K562 (cell line): Measurements from ENCODE around the gene LDB2. TPM values are rescaled to one million over a fixed set of nuclear protein-coding genes. Genes with fewer than 3 reads are reported as not detected.

ENCODE experiments used
- ATAC-seq: fragments of 200-7000 bp; cut with Tn5 transposase; 3 replicates; pipeline ENCODE4 v1.9.1; 2020; ENCODE audit warnings: moderate library complexity
- BruUV-seq: library from RNA; stranded (reverse); fragments of 400-500 nt; replicated peaks from 2 replicates; lab custom pipeline; 2021; lab: Mats Ljungman, UMichigan
- CTCF ChIA-PET: fragments of 300-600 bp; formaldehyde crosslinking; extraction: SDS; loops from one replicate; lab custom pipeline; 2021; ENCODE audit warnings: low intra/inter-chr PET ratio; lab: Yijun Ruan, JAX
- POLR2A ChIA-PET: fragments of 300-600, 350-650 bp; sonication (Branson Sonifier 250); formaldehyde crosslinking; extraction: SDS; loops from one replicate; lab custom pipeline; 2021; ENCODE audit warnings: antibody characterized with exemption, inconsistent platforms; lab: Yijun Ruan, JAX
- DNase-seq, 4 experiments: peaks; one replicate each; pipeline versions ENCODE4 v3.0.0 to v3.0.0-alpha.2; 2011 to 2018; ENCODE audit warnings: low spot score in 3 of 4, mixed read lengths in 3 of 4; ENCODE audit errors: extremely low read depth in 1 of 4
- FAIRE-seq: peaks from 2 replicates; lab custom pipeline; 2011; peaks lifted over from hg19 to GRCh38; lab: Jason Lieb, UNC
- H2AFZ ChIP-seq: 2 replicates; pipeline ENCODE4 v1.6.0; 2011; ENCODE audit warnings: low read depth, low read length, control low read depth, inconsistent platforms
- H3K27ac ChIP-seq: fragments of 200-600 bp; 3 replicates; pipeline ENCODE4 v1.8.0; 2011; ENCODE audit warnings: low read depth, mild to moderate bottlenecking, control low read depth, inconsistent platforms, low read length, moderate library complexity, mixed read lengths; ENCODE audit errors: extremely low read depth
- H3K27me3 ChIP-seq, 2 experiments: fragments of 300-600 bp in 1 of 2; 2 replicates in 1 of 2; 3 replicates in 1 of 2; pipeline versions ENCODE4 v1.6.0 to v1.8.0; 2011; ENCODE audit warnings: inconsistent platforms in 2 of 2, low read length in 2 of 2, mild to moderate bottlenecking in 1 of 2, mixed read lengths in 1 of 2, moderate library complexity in 1 of 2; ENCODE audit not compliant: control insufficient read depth in 2 of 2, insufficient read depth in 2 of 2
- H3K36me3 ChIP-seq: fragments of 300-600 bp; 3 replicates; pipeline ENCODE4 v1.8.0; 2011; ENCODE audit warnings: mild to moderate bottlenecking, low read length, inconsistent platforms; ENCODE audit not compliant: control insufficient read depth, insufficient read depth
- H3K4me1 ChIP-seq, 2 experiments: fragments of 200-600 bp in 1 of 2; replicated peaks in 1 of 2; 2 replicates in 1 of 2; 3 replicates in 1 of 2; pipeline versions ENCODE4 v1.5.1 to v1.8.0; 2011; ENCODE audit warnings: inconsistent platforms in 2 of 2, low read length in 2 of 2, mild to moderate bottlenecking in 1 of 2, mixed read lengths in 1 of 2, moderate library complexity in 1 of 2; ENCODE audit not compliant: control insufficient read depth in 2 of 2, insufficient read depth in 2 of 2
- H3K4me2 ChIP-seq: 2 replicates; pipeline ENCODE4 v1.6.1; 2011; ENCODE audit warnings: low read length, control low read depth, inconsistent platforms, mixed read lengths; ENCODE audit not compliant: insufficient read depth
- H3K4me3 ChIP-seq: fragments of 200-600 bp; sonication (generic), shearing (Covaris generic); 2 replicates; pipeline ENCODE4 v1.5.1; 2016; ENCODE audit warnings: control low read depth, inconsistent platforms
- H3K79me2 ChIP-seq: fragments of 200-600 bp; 3 replicates; pipeline ENCODE4 v1.8.0; 2011; ENCODE audit warnings: low read length, inconsistent platforms; ENCODE audit not compliant: control insufficient read depth, insufficient read depth
- H3K9ac ChIP-seq, 2 experiments: 2 replicates each; pipeline versions ENCODE4 v1.6.0 to v1.6.1; 2011; ENCODE audit warnings: low read depth in 2 of 2, low read length in 2 of 2, control low read depth in 1 of 2, inconsistent platforms in 1 of 2, mild to moderate bottlenecking in 1 of 2, mixed read lengths in 1 of 2; ENCODE audit not compliant: insufficient read depth in 1 of 2
- H3K9me1 ChIP-seq: one replicate; pipeline ENCODE4 v1.6.0; 2011; ENCODE audit warnings: inconsistent platforms, mild to moderate bottlenecking, low read length, moderate library complexity; ENCODE audit not compliant: control insufficient read depth, insufficient read depth
- H3K9me3 ChIP-seq: replicated peaks from 2 replicates; pipeline ENCODE4 v1.5.1; 2011; ENCODE audit warnings: low read depth, low read length, inconsistent platforms; ENCODE audit not compliant: control insufficient read depth, insufficient read depth
- H4K20me1 ChIP-seq: replicated peaks from 2 replicates; pipeline ENCODE4 v1.6.1; 2011; ENCODE audit warnings: low read length, inconsistent platforms, mixed read lengths; ENCODE audit not compliant: control insufficient read depth, insufficient read depth
- CXXC5 ChIP-seq: fragments of 250-450 bp; sonication (Bioruptor Pico); IDR thresholded peaks from 2 replicates; pipeline ENCODE4 v1.8.0; 2022; ENCODE audit warnings: inconsistent platforms, mild to moderate bottlenecking, moderate library complexity
- E2F5 ChIP-seq: sonication (generic); formaldehyde crosslinking; IDR thresholded peaks from 2 replicates; pipeline ENCODE4 v1.8.0; 2022; ENCODE audit warnings: mild to moderate bottlenecking, missing genetic modification reagents
- EGR1 ChIP-seq: fragments of 450-650 bp; conservative IDR thresholded peaks from 2 replicates; pipeline ENCODE4 v1.6.1; 2017; ENCODE audit warnings: mild to moderate bottlenecking
- KLF1 ChIP-seq: fragments of 450-650 bp; IDR thresholded peaks from 2 replicates; pipeline ENCODE4 v1.6.1; 2016; ENCODE audit warnings: missing genetic modification characterization, missing compliant biosample characterization
- L3MBTL2 ChIP-seq: fragments of 450-650 bp; IDR thresholded peaks from 2 replicates; pipeline ENCODE4 v1.6.1; 2016; ENCODE audit warnings: mild to moderate bottlenecking, moderate library complexity
- MAX ChIP-seq: sonication (generic); formaldehyde crosslinking; IDR thresholded peaks from 2 replicates; pipeline ENCODE4 v1.9.0; 2022; ENCODE audit warnings: mild to moderate bottlenecking, missing genetic modification reagents
- MXD1 ChIP-seq: fragments of 250-450 bp; sonication (Bioruptor Pico); IDR thresholded peaks from 2 replicates; pipeline ENCODE4 v1.8.0; 2021; ENCODE audit warnings: borderline replicate concordance, mild to moderate bottlenecking, moderate library complexity; ENCODE audit not compliant: poor library complexity, severe bottlenecking
- NCOA4 ChIP-seq: fragments of 450-650 bp; IDR thresholded peaks from 2 replicates; pipeline ENCODE4 v1.6.1; 2018; ENCODE audit warnings: mild to moderate bottlenecking; ENCODE audit not compliant: partially characterized antibody
- RB1 ChIP-seq: fragments of 450-650 bp; IDR thresholded peaks from 2 replicates; pipeline ENCODE4 v1.6.1; 2017; ENCODE audit warnings: low read depth, mild to moderate bottlenecking
- RBFOX2 ChIP-seq: fragments of 200-400 bp; formaldehyde crosslinking; IDR thresholded peaks from 2 replicates; pipeline ENCODE4 v1.6.1; 2017; ENCODE audit warnings: low read depth, mild to moderate bottlenecking, low read length, moderate library complexity
- RUNX1 ChIP-seq: sonication (generic); IDR thresholded peaks from 2 replicates; pipeline ENCODE4 v1.6.1; 2016; ENCODE audit warnings: antibody characterized with exemption, low read depth
- SMARCE1 ChIP-seq: fragments of 450-650 bp; IDR thresholded peaks from 2 replicates; pipeline ENCODE4 v1.7.1; 2016; ENCODE audit warnings: mild to moderate bottlenecking
- STAT6 ChIP-seq: sonication (generic); formaldehyde crosslinking; IDR thresholded peaks from 2 replicates; pipeline ENCODE4 v1.8.1; 2023; ENCODE audit warnings: mild to moderate bottlenecking, missing genetic modification reagents
- ZNF274 ChIP-seq: IDR thresholded peaks from 2 replicates; pipeline ENCODE4 v1.6.1; 2011; ENCODE audit warnings: low read depth, mild to moderate bottlenecking, low read length, moderate library complexity, borderline replicate concordance
- WGBS: fragments of 100-300 bp; shearing (Covaris generic); methylation state at CpG from one replicate; pipeline ENCODE4 v1.1.6; 2016; ENCODE audit warnings: low coverage, mixed read lengths; ENCODE audit not compliant: insufficient coverage; ENCODE audit errors: missing lambda C conversion rate; 5-methylcytosine and 5-hydroxymethylcytosine counted together
- in situ Hi-C: fragments of 300-500 bp; cut with MboI; formaldehyde crosslinking; loops from 4 replicates; pipeline ENCODE4 v1.15.0; 2018; ENCODE audit warnings: inconsistent platforms, mixed read lengths
- intact Hi-C: fragments of 100-400 bp; cut with micrococcal nuclease; formaldehyde crosslinking; loops from 2 replicates; pipeline ENCODE4 v1.14.2; 2022
- polyA plus RNA-seq, 8 experiments: library from polyadenylated mRNA; depleted of rRNA in 4 of 8; stranded (reverse) in 5 of 8; unstranded in 3 of 8; fragments of >200 nt; fragmentation: Nextera tagmentation in 2 of 8; fragmentation: Illumina TruSeq in 1 of 8; extraction: Ambion mirVana in 2 of 8; extraction: Trizol in 1 of 8; gene quantifications; 2 replicates each; pipeline versions ENCODE4 v1.2.1 to v1.2.3, GENCODE V29; 2011 to 2014; ENCODE audit warnings: inconsistent platforms in 1 of 8, missing spikeins in 1 of 8
- total RNA-seq, 7 experiments: library from RNA; depleted of rRNA in 6 of 7; stranded (reverse); fragments of >200 nt in 6 of 7; fragmentation: Illumina TruSeq in 2 of 7; extraction: Trizol in 2 of 7; gene quantifications; 2 replicates each; pipeline versions ENCODE4 v1.2.1 to v1.2.3, GENCODE V29; 2011 to 2021; ENCODE audit warnings: low replicate concordance in 1 of 7
- TF ChIP-seq, protein P1 (sequence below): fragments of 250-450 bp; sonication (Bioruptor Pico); IDR thresholded peaks from 2 replicates; pipeline ENCODE4 v1.9.0; 2021; ENCODE audit warnings: mild to moderate bottlenecking
- TF ChIP-seq, protein P2 (sequence below), 2 experiments: fragments of 450-650 bp in 1 of 2; sonication (generic) in 1 of 2; formaldehyde crosslinking; conservative IDR thresholded peaks; 2 replicates each; pipeline versions ENCODE4 v1.4.0 to v1.8.1; 2020 to 2022; ENCODE audit warnings: mild to moderate bottlenecking in 1 of 2, missing genetic modification reagents in 1 of 2

LDB2 gene
- total and polyA plus RNA-seq, 9 of the 15 experiments (the other 6 are each of a cell fraction or from before 2014, with no cell fraction given), result 0.10 to 0.20 TPM; not detected in 7

DNA sequence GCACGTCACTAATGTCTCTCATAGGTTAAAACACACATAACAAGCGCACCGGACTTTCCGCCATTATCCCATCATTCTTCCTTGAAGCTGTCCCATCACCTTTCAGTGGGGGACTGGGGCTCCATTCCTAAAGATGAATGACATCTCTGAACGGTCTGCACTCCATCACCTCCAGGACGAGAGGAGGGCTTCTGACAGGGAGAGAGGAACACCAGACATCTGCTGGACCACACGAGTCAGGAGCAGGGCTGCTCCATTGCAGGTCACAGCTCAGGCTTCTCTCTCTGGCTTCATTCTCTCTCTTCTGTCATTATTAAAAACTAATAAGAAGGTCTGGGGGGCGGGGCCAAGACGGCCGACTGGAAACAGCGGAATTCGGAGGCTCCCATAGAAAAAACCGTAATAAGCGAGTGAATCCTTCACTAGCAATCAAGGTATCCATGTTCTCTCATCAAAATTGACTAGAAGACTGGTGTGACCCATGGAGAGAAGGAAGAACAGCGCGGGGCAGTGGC is 289.8 kb downstream of the LDB2 start (continued):
- TF ChIP-seq L3MBTL2, result no peak
- no peak for TF ChIP-seq RBFOX2
- TF ChIP-seq RB1, result no peak
- no peak for TF ChIP-seq EGR1

- H3K27ac ChIP-seq, result no peak overlapping the region
- H3K4me1 ChIP-seq, result no peaks in the 10 kb centered on the region
- H3K9ac ChIP-seq, result no peak overlapping the region
- H3K79me2 ChIP-seq, result no peaks in the 10 kb centered on the region
- POLR2A ChIA-PET, result no interaction called here
- intact Hi-C loops, result no loop called here
- no peak overlapping the region for H3K4me3 ChIP-seq
- no peaks in the 10 kb centered on the region for H4K20me1 ChIP-seq
- in situ Hi-C loops, result loop anchor here (10.0 kb wide), 1 partner anchor 467 kb away; no protein-coding TSS in a partner anchor
- no peaks in the 10 kb centered on the region for H3K9me1 ChIP-seq
- H3K9me3 ChIP-seq, result no peaks in the 10 kb centered on the region
- 3% methylated on average over 5 of the region's 5 CpGs for WGBS
- no peaks in the 10 kb centered on the region for H3K36me3 ChIP-seq
- H3K4me2 ChIP-seq, result no peak overlapping the region
- DNase-seq (no peak), ATAC-seq (no peak), FAIRE-seq (no peak)
- H3K27me3 ChIP-seq, result no peaks in the 10 kb centered on the region; a peak in 1 of 5 replicates
- BruUV-seq, result no TSS peak
- no peak overlapping the region for H2AFZ ChIP-seq
- CTCF ChIA-PET, result no interaction called here
- TF ChIP-seq, protein P1, sequence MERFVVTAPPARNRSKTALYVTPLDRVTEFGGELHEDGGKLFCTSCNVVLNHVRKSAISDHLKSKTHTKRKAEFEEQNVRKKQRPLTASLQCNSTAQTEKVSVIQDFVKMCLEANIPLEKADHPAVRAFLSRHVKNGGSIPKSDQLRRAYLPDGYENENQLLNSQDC (CRISPR knock-in tag), result no peak
- TF ChIP-seq STAT6 (CRISPR knock-in tag) (no peak), SMARCE1 (no peak), E2F5 (no peak), MXD1 (CRISPR knock-in tag) (no peak), ZNF274 (no peak), KLF1 (no peak), NCOA4 (no peak), CXXC5 (CRISPR knock-in tag) (no peak), MAX (CRISPR knock-in tag) (no peak), RUNX1 (no peak)
- TF ChIP-seq, protein P2, sequence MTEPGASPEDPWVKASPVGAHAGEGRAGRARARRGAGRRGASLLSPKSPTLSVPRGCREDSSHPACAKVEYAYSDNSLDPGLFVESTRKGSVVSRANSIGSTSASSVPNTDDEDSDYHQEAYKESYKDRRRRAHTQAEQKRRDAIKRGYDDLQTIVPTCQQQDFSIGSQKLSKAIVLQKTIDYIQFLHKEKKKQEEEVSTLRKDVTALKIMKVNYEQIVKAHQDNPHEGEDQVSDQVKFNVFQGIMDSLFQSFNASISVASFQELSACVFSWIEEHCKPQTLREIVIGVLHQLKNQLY (CRISPR knock-in tag; conservative IDR thresholded peaks at IDR 0.05), result no peak
These were observed 290.3 kb downstream of the LDB2 start for GRCh38 chr4:16608123-16608522.
